ENCODE measurements around the gene DGKI.

Gene DGKI

GRCh38 chr7:137519181-137519691, 327.5 kb downstream of the DGKI start:
- no peak for DNase-seq

- no peak for DNase-seq
These were observed 333.7 kb downstream of the DGKI start for GRCh38 chr7:137513091-137513490.

GRCh38 chr7:137507096-137507495, 339.7 kb downstream of the DGKI start:
- DNase-seq: no peak

GRCh38 chr7:137506031-137506430, 340.7 kb downstream of the DGKI start:
- no peak for DNase-seq

GRCh38 chr7:137501562-137501961, 345.2 kb downstream of the DGKI start:
- no peak for DNase-seq

GRCh38 chr7:137492889-137493288, 353.9 kb downstream of the DGKI start:
- no peak for DNase-seq

- DNase-seq: no peak
These were observed 356.9 kb downstream of the DGKI start for GRCh38 chr7:137489880-137490279.

- DNase-seq: no peak
These were observed 358.7 kb downstream of the DGKI start for GRCh38 chr7:137488038-137488437.

GRCh38 chr7:137485818-137486217, 361.0 kb downstream of the DGKI start:
- no peak for DNase-seq

- DNase-seq: no peak
These were observed 362.4 kb downstream of the DGKI start for GRCh38 chr7:137484326-137484725.

GRCh38 chr7:137482466-137482865, 364.3 kb downstream of the DGKI start:
- no peak for DNase-seq

- no peak for DNase-seq
These were observed 365.9 kb downstream of the DGKI start for GRCh38 chr7:137480824-137481365.

GRCh38 chr7:137480401-137480800, 366.4 kb downstream of the DGKI start:
- no peak for DNase-seq

- DNase-seq: no peak
These were observed 369.8 kb downstream of the DGKI start for GRCh38 chr7:137476937-137477336.

GRCh38 chr7:137475966-137476365, 370.8 kb downstream of the DGKI start:
- no peak for DNase-seq

GRCh38 chr7:137474540-137475026, 372.2 kb downstream of the DGKI start:
- DNase-seq: no peak

GRCh38 chr7:137471128-137471527, 375.6 kb downstream of the DGKI start:
- DNase-seq: no peak

- no peak for DNase-seq
These were observed 376.9 kb downstream of the DGKI start for GRCh38 chr7:137469858-137470257.

- no peak for DNase-seq
These were observed 377.5 kb downstream of the DGKI start for GRCh38 chr7:137469191-137469811.

GRCh38 chr7:137462847-137463246, 383.9 kb downstream of the DGKI start:
- DNase-seq: no peak

- DNase-seq: no peak
These were observed 384.6 kb downstream of the DGKI start for GRCh38 chr7:137462074-137462715.

GRCh38 chr7:137458399-137458798, 388.4 kb downstream of the DGKI start:
- DNase-seq: no peak

GRCh38 chr7:137454767-137455166, 392.0 kb downstream of the DGKI start:
- no peak for DNase-seq

GRCh38 chr7:137454246-137454724, 392.5 kb downstream of the DGKI start:
- DNase-seq: peak; percentile 31

All from NCI-H187 treated with DMSO at 0.1 percent for 48 hours (cell line).